RKO (cell line): ENCODE results near the gene FBXO34.

Experiments used
- DNase-seq: peaks from one replicate; pipeline ENCODE4 v3.0.0-alpha.2; 2016; ENCODE audit warnings: low spot score

The FBXO34 gene

GRCh38 chr14:55272387-55272786 lies 1.2 kb downstream of the FBXO34 start:
- no peak for DNase-seq

GRCh38 chr14:55272922-55273321 lies 1.7 kb downstream of the FBXO34 start:
- peak; percentile 9 for DNase-seq

- DNase-seq: no peak
Measured at GRCh38 chr14:55274146-55274545, 2.9 kb downstream of the FBXO34 start.

GRCh38 chr14:55274751-55275150 lies 3.5 kb downstream of the FBXO34 start:
- no peak for DNase-seq

GRCh38 chr14:55276736-55277135 lies 5.5 kb downstream of the FBXO34 start:
- DNase-seq: no peak

GRCh38 chr14:55277972-55278740 lies 6.9 kb downstream of the FBXO34 start:
- DNase-seq: no peak

- no peak for DNase-seq
Measured at GRCh38 chr14:55279384-55279783, 8.2 kb downstream of the FBXO34 start.

GRCh38 chr14:55281316-55281839 lies 10.2 kb downstream of the FBXO34 start:
- no peak for DNase-seq

GRCh38 chr14:55285048-55285652 lies 13.9 kb downstream of the FBXO34 start:
- DNase-seq: no peak

GRCh38 chr14:55288439-55288838 lies 17.2 kb downstream of the FBXO34 start:
- no peak for DNase-seq

GRCh38 chr14:55291480-55292081 lies 20.4 kb downstream of the FBXO34 start:
- no peak for DNase-seq

GRCh38 chr14:55294603-55295002 lies 23.4 kb downstream of the FBXO34 start:
- no peak for DNase-seq

- no peak for DNase-seq
Measured at GRCh38 chr14:55297611-55298499, 26.6 kb downstream of the FBXO34 start.

- no peak for DNase-seq
Measured at GRCh38 chr14:55298500-55298822, 27.2 kb downstream of the FBXO34 start.

GRCh38 chr14:55301437-55302121 lies 30.4 kb downstream of the FBXO34 start:
- DNase-seq: peak; percentile 45

GRCh38 chr14:55302367-55303124 lies 31.3 kb downstream of the FBXO34 start:
- no peak for DNase-seq

- DNase-seq: no peak
Measured at GRCh38 chr14:55303125-55303499, 31.9 kb downstream of the FBXO34 start.

GRCh38 chr14:55303691-55304145 lies 32.5 kb downstream of the FBXO34 start:
- DNase-seq: no peak

GRCh38 chr14:55306938-55307589 lies 35.8 kb downstream of the FBXO34 start:
- no peak for DNase-seq

- DNase-seq: no peak
Measured at GRCh38 chr14:55309154-55309553, 37.9 kb downstream of the FBXO34 start.
